HEK293 (cell line): ENCODE results near the gene POC1B.

Source experiments
- GLI2 ChIP-seq: fragments of 450-650 bp; formaldehyde crosslinking; IDR thresholded peaks from 2 replicates; pipeline ENCODE4; 2017; ENCODE audit warnings: missing biosample characterization, missing genetic modification characterization, low read depth, borderline replicate concordance
- GLIS2 ChIP-seq: fragments of 450-650 bp; formaldehyde crosslinking; IDR thresholded peaks from 2 replicates; pipeline ENCODE4 v1.5.1; 2016; ENCODE audit warnings: missing biosample characterization, missing genetic modification characterization
- IKZF3 ChIP-seq: fragments of 450-650 bp; IDR thresholded peaks from 2 replicates; pipeline ENCODE4 v1.5.0; 2018; ENCODE audit warnings: missing biosample characterization, mild to moderate bottlenecking, missing genetic modification characterization, moderate library complexity
- KLF16 ChIP-seq: fragments of 450-650 bp; formaldehyde crosslinking; IDR thresholded peaks from 2 replicates; pipeline ENCODE4 v1.5.1; 2017; ENCODE audit warnings: missing biosample characterization, missing genetic modification characterization
- PRDM10 ChIP-seq: fragments of 450-650 bp; formaldehyde crosslinking; IDR thresholded peaks from 2 replicates; pipeline ENCODE4 v1.5.1; 2016; ENCODE audit warnings: missing biosample characterization, missing genetic modification characterization
- SALL2 ChIP-seq: fragments of 450-650 bp; formaldehyde crosslinking; IDR thresholded peaks from 2 replicates; pipeline ENCODE4 v1.5.0; 2017; ENCODE audit warnings: missing biosample characterization, mild to moderate bottlenecking, missing genetic modification characterization, borderline replicate concordance
- SP7 ChIP-seq: fragments of 450-650 bp; formaldehyde crosslinking; IDR thresholded peaks from 2 replicates; pipeline ENCODE4 v1.5.1; 2016; ENCODE audit warnings: missing biosample characterization, missing genetic modification characterization
- TRIM28 ChIP-seq: IDR thresholded peaks from 2 replicates; pipeline ENCODE4 v1.6.1; 2011; ENCODE audit warnings: low read length, control low read depth, borderline replicate concordance
- ZBTB17 ChIP-seq: fragments of 450-650 bp; formaldehyde crosslinking; IDR thresholded peaks from 2 replicates; pipeline ENCODE4 v1.5.1; 2016; ENCODE audit warnings: missing biosample characterization, missing genetic modification characterization
- ZBTB20 ChIP-seq: fragments of 450-650 bp; formaldehyde crosslinking; IDR thresholded peaks from 2 replicates; pipeline ENCODE4 v1.5.1; 2016; ENCODE audit warnings: missing biosample characterization, missing genetic modification characterization
- ZFP3 ChIP-seq: fragments of 450-650 bp; formaldehyde crosslinking; IDR thresholded peaks from 2 replicates; pipeline ENCODE4 v1.5.1; 2016; ENCODE audit warnings: low read depth, missing biosample characterization, missing genetic modification characterization
- ZNF10 ChIP-seq: fragments of 450-650 bp; formaldehyde crosslinking; IDR thresholded peaks from 2 replicates; pipeline ENCODE4 v1.5.1; 2017; ENCODE audit warnings: missing biosample characterization, missing genetic modification characterization
- ZNF140 ChIP-seq: fragments of 450-650 bp; formaldehyde crosslinking; IDR thresholded peaks from 2 replicates; pipeline ENCODE4 v1.5.1; 2016; ENCODE audit warnings: missing biosample characterization, missing genetic modification characterization
- ZNF155 ChIP-seq: fragments of 450-650 bp; formaldehyde crosslinking; IDR thresholded peaks from 2 replicates; pipeline ENCODE4 v1.5.1; 2016; ENCODE audit warnings: missing biosample characterization, missing genetic modification characterization
- ZNF175 ChIP-seq: fragments of 450-650 bp; formaldehyde crosslinking; IDR thresholded peaks from 2 replicates; pipeline ENCODE4 v1.5.1; 2016; ENCODE audit warnings: missing biosample characterization, missing genetic modification characterization
- ZNF302 ChIP-seq: fragments of 450-650 bp; formaldehyde crosslinking; IDR thresholded peaks from 2 replicates; pipeline ENCODE4 v1.5.1; 2016; ENCODE audit warnings: missing biosample characterization, missing genetic modification characterization, low read depth
- ZNF366 ChIP-seq: fragments of 450-650 bp; formaldehyde crosslinking; conservative IDR thresholded peaks from 2 replicates; pipeline ENCODE4 v1.5.1; 2016; ENCODE audit warnings: missing biosample characterization, missing genetic modification characterization
- ZNF37A ChIP-seq: fragments of 450-650 bp; IDR thresholded peaks from 2 replicates; pipeline ENCODE4 v1.5.1; 2018; ENCODE audit warnings: missing biosample characterization, missing genetic modification characterization
- ZNF394 ChIP-seq: fragments of 450-650 bp; formaldehyde crosslinking; IDR thresholded peaks from 2 replicates; pipeline ENCODE4 v1.5.1; 2016; ENCODE audit warnings: missing biosample characterization, missing genetic modification characterization, mild to moderate bottlenecking, moderate library complexity, borderline replicate concordance
- ZNF514 ChIP-seq: fragments of 450-650 bp; formaldehyde crosslinking; IDR thresholded peaks from 2 replicates; pipeline ENCODE4 v1.5.1; 2016; ENCODE audit warnings: missing biosample characterization, missing genetic modification characterization
- ZNF529 ChIP-seq: fragments of 450-650 bp; formaldehyde crosslinking; IDR thresholded peaks from 2 replicates; pipeline ENCODE4 v1.5.1; 2017; ENCODE audit warnings: missing genetic modification characterization, missing biosample characterization; ENCODE audit not compliant: insufficient replicate concordance
- ZNF549 ChIP-seq: fragments of 450-650 bp; IDR thresholded peaks from 2 replicates; pipeline ENCODE4 v1.5.1; 2018; ENCODE audit warnings: missing biosample characterization, missing genetic modification characterization, mild to moderate bottlenecking, inconsistent platforms, moderate library complexity
- ZNF747 ChIP-seq: fragments of 450-650 bp; formaldehyde crosslinking; IDR thresholded peaks from 2 replicates; pipeline ENCODE4 v1.5.1; 2016; ENCODE audit warnings: missing biosample characterization, missing genetic modification characterization
- ZNF76 ChIP-seq: fragments of 450-650 bp; formaldehyde crosslinking; IDR thresholded peaks from 2 replicates; pipeline ENCODE4; 2016; ENCODE audit warnings: low read depth, missing biosample characterization, missing genetic modification characterization, borderline replicate concordance
- ZNF791 ChIP-seq: fragments of 450-650 bp; formaldehyde crosslinking; IDR thresholded peaks from 2 replicates; pipeline ENCODE4 v1.5.1; 2016; ENCODE audit warnings: missing biosample characterization, missing genetic modification characterization
- ZNF830 ChIP-seq: fragments of 450-650 bp; IDR thresholded peaks from 2 replicates; pipeline ENCODE4 v1.5.0; 2018; ENCODE audit warnings: missing biosample characterization, missing genetic modification characterization, low read depth, mild to moderate bottlenecking, moderate library complexity
- ZSCAN30 ChIP-seq: fragments of 450-650 bp; IDR thresholded peaks from 2 replicates; pipeline ENCODE4 v1.5.1; 2018; ENCODE audit warnings: missing biosample characterization, mild to moderate bottlenecking, missing genetic modification characterization, moderate library complexity
- TF ChIP-seq, protein P1 (sequence below): fragments of 450-650 bp; formaldehyde crosslinking; conservative IDR thresholded peaks from 2 replicates; pipeline ENCODE4 v1.5.1; 2016; ENCODE audit warnings: low read depth, missing biosample characterization, missing genetic modification characterization
- TF ChIP-seq, protein P2 (sequence below): fragments of 450-650 bp; formaldehyde crosslinking; IDR thresholded peaks from 2 replicates; pipeline ENCODE4 v1.5.1; 2016; ENCODE audit warnings: missing biosample characterization, missing genetic modification characterization
- TF ChIP-seq, protein P3 (sequence below): fragments of 450-650 bp; formaldehyde crosslinking; IDR thresholded peaks from 2 replicates; pipeline ENCODE4 v1.5.1; 2017; ENCODE audit warnings: missing biosample characterization, missing genetic modification characterization

Gene POC1B

GRCh38 chr12:89524541-89525304 is 1.1 kb downstream of the POC1B start, which contains the start of gene GALNT4 (continued):
- TF ChIP-seq, protein P1, sequence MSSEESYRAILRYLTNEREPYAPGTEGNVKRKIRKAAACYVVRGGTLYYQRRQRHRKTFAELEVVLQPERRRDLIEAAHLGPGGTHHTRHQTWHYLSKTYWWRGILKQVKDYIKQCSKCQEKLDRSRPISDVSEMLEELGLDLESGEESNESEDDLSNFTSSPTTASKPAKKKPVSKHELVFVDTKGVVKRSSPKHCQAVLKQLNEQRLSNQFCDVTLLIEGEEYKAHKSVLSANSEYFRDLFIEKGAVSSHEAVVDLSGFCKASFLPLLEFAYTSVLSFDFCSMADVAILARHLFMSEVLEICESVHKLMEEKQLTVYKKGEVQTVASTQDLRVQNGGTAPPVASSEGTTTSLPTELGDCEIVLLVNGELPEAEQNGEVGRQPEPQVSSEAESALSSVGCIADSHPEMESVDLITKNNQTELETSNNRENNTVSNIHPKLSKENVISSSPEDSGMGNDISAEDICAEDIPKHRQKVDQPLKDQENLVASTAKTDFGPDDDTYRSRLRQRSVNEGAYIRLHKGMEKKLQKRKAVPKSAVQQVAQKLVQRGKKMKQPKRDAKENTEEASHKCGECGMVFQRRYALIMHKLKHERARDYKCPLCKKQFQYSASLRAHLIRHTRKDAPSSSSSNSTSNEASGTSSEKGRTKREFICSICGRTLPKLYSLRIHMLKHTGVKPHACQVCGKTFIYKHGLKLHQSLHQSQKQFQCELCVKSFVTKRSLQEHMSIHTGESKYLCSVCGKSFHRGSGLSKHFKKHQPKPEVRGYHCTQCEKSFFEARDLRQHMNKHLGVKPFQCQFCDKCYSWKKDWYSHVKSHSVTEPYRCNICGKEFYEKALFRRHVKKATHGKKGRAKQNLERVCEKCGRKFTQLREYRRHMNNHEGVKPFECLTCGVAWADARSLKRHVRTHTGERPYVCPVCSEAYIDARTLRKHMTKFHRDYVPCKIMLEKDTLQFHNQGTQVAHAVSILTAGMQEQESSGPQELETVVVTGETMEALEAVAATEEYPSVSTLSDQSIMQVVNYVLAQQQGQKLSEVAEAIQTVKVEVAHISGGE (tag by site-specific recombination), result peak; percentile 59
- no peak for TF ChIP-seq ZNF37A (tag by site-specific recombination)
- TF ChIP-seq ZNF155 (tag by site-specific recombination), result no peak
- TF ChIP-seq ZNF514, result no peak
- TF ChIP-seq ZNF302 (tag by site-specific recombination), result no peak
- peak; percentile 64 for TF ChIP-seq GLIS2 (tag by site-specific recombination)
- TF ChIP-seq ZSCAN30 (tag by site-specific recombination), result no peak
- no peak for TF ChIP-seq IKZF3 (tag by site-specific recombination)
- peak; percentile 57 for TF ChIP-seq ZNF366 (tag by site-specific recombination)
- TF ChIP-seq ZFP3 (tag by site-specific recombination), result no peak
- TF ChIP-seq KLF16 (tag by site-specific recombination), result peak; percentile 64; the same call in 1 of the 2 replicates
- no peak for TF ChIP-seq ZNF791 (tag by site-specific recombination)
- TF ChIP-seq ZNF394, result peak; percentile 33; the same call in 1 of the 2 replicates
- TF ChIP-seq ZNF175 (tag by site-specific recombination), result no peak
- peak; percentile 81 for TF ChIP-seq ZBTB17 (tag by site-specific recombination)
- TF ChIP-seq ZNF76 (tag by site-specific recombination), result no peak; the same call in 1 of the 2 replicates
- TF ChIP-seq SALL2, result no peak
- peak; percentile 99 for TF ChIP-seq PRDM10 (tag by site-specific recombination)
- TF ChIP-seq TRIM28, result no peak
- no peak for TF ChIP-seq ZNF830 (tag by site-specific recombination)
- TF ChIP-seq ZNF529, result no peak
- no peak for TF ChIP-seq ZNF10 (tag by site-specific recombination)
- no peak for TF ChIP-seq ZNF140 (tag by site-specific recombination)
- TF ChIP-seq ZNF549, result no peak
- TF ChIP-seq, protein P2, sequence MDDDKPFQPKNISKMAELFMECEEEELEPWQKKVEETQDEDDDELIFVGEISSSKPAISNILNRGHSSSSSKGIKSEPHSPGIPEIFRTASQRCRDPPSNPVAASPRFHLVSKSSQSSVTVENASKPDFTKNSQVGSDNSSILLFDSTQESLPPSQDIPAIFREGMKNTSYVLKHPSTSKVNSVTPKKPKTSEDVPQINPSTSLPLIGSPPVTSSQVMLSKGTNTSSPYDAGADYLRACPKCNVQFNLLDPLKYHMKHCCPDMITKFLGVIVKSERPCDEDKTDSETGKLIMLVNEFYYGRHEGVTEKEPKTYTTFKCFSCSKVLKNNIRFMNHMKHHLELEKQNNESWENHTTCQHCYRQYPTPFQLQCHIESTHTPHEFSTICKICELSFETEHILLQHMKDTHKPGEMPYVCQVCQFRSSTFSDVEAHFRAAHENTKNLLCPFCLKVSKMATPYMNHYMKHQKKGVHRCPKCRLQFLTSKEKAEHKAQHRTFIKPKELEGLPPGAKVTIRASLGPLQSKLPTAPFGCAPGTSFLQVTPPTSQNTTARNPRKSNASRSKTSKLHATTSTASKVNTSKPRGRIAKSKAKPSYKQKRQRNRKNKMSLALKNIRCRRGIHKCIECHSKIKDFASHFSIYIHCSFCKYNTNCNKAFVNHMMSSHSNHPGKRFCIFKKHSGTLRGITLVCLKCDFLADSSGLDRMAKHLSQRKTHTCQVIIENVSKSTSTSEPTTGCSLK (tag by site-specific recombination), result no peak
- no peak for TF ChIP-seq GLI2 (tag by site-specific recombination)
- TF ChIP-seq SP7, result no peak; the same call in 1 of the 2 replicates
- TF ChIP-seq, protein P3, sequence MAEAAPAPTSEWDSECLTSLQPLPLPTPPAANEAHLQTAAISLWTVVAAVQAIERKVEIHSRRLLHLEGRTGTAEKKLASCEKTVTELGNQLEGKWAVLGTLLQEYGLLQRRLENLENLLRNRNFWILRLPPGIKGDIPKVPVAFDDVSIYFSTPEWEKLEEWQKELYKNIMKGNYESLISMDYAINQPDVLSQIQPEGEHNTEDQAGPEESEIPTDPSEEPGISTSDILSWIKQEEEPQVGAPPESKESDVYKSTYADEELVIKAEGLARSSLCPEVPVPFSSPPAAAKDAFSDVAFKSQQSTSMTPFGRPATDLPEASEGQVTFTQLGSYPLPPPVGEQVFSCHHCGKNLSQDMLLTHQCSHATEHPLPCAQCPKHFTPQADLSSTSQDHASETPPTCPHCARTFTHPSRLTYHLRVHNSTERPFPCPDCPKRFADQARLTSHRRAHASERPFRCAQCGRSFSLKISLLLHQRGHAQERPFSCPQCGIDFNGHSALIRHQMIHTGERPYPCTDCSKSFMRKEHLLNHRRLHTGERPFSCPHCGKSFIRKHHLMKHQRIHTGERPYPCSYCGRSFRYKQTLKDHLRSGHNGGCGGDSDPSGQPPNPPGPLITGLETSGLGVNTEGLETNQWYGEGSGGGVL (tag by site-specific recombination), result no peak
- TF ChIP-seq ZNF747, result no peak
- peak; percentile 3; the same call in 1 of the 2 replicates for TF ChIP-seq ZBTB20 (tag by site-specific recombination)
